GM12892 (cell line): ENCODE data around the gene ZNF84.

Experiments used
- POLR2A ChIP-seq: IDR thresholded peaks from 2 replicates; pipeline ENCODE4 v1.6.1; 2011; ENCODE audit warnings: low read depth, low read length, control low read depth
- POLR2AphosphoS5 ChIP-seq: IDR thresholded peaks from 2 replicates; pipeline ENCODE4 v1.6.1; 2011; ENCODE audit warnings: low read depth, low read length, control low read depth
- TAF1 ChIP-seq: IDR thresholded peaks from 2 replicates; pipeline ENCODE4 v1.6.1; 2011; ENCODE audit warnings: low read depth, mild to moderate bottlenecking, control low read depth, low read length, borderline replicate concordance

- TF ChIP-seq POLR2A: no peak
- no peak for TF ChIP-seq POLR2AphosphoS5
- no peak for TF ChIP-seq TAF1
These were observed 68.9 kb downstream of the ZNF84 start for GRCh38 chr12:133106253-133106652.
